ENCODE results near the gene GXYLT2. TPM values are rescaled to one million over a fixed set of nuclear protein-coding genes. Genes with fewer than 3 reads are reported as not detected.

The GXYLT2 gene
- total RNA-seq (2022; extraction: Qiagen RNA extraction), result 0.95 to 2.2 TPM (median 1.6 TPM) in 5 replicates

GRCh38 chr3:72887705-72888545 lies at the start of gene GXYLT2:
Gene GXYLT2, plus strand, starts transcription at chr3:72888046. Its CDS starts 188 bp downstream, at chr3:72888234.

GRCh38 chr3:72847751-72848702 lies 39.8 kb upstream of the GXYLT2 start, which contains the start of gene SHQ1:
Gene SHQ1, minus strand, starts transcription at chr3:72848445. Its CDS starts 105 bp downstream, at chr3:72848340.

GRCh38 chr3:72996473-72997333 lies 108.9 kb downstream of the GXYLT2 start, which contains the start of gene PPP4R2:
Gene PPP4R2, plus strand, starts transcription at chr3:72996811. Its CDS starts 227 bp downstream, at chr3:72997038.

Other genes starting within 250 kb of the GXYLT2 start
- gene SHQ1, start 39.6 kb upstream of the GXYLT2 start, total RNA-seq (2022; extraction: Qiagen RNA extraction), result 17.3 to 20.2 TPM (median 17.5 TPM) in 5 replicates
- gene PPP4R2, start 108.8 kb downstream of the GXYLT2 start, total RNA-seq (2022; extraction: Qiagen RNA extraction), result 26.7 to 44.0 TPM (median 35.3 TPM) in 5 replicates
- 0.37 to 0.67 TPM (median 0.50 TPM) in 5 replicates for gene EBLN2, start 173.6 kb downstream of the GXYLT2 start, total RNA-seq (2022; extraction: Qiagen RNA extraction)